GM23248 (cell line): ENCODE data around the gene ARHGAP25.

ENCODE experiments used
- EZH2 ChIP-seq: fragments of 200-600 bp; sonication (generic); IDR thresholded peaks from 2 replicates; pipeline ENCODE4 v1.6.1; 2018; ENCODE audit warnings: antibody characterized with exemption, mild to moderate bottlenecking; ENCODE audit not compliant: insufficient read depth, poor library complexity, severe bottlenecking
- EZH2phosphoT487 ChIP-seq: fragments of 200-600 bp; sonication (generic); IDR thresholded peaks from 2 replicates; pipeline ENCODE4 v1.6.1; 2018; ENCODE audit warnings: antibody characterized with exemption, moderate library complexity, mild to moderate bottlenecking, low read depth; ENCODE audit not compliant: insufficient read depth

DNA sequence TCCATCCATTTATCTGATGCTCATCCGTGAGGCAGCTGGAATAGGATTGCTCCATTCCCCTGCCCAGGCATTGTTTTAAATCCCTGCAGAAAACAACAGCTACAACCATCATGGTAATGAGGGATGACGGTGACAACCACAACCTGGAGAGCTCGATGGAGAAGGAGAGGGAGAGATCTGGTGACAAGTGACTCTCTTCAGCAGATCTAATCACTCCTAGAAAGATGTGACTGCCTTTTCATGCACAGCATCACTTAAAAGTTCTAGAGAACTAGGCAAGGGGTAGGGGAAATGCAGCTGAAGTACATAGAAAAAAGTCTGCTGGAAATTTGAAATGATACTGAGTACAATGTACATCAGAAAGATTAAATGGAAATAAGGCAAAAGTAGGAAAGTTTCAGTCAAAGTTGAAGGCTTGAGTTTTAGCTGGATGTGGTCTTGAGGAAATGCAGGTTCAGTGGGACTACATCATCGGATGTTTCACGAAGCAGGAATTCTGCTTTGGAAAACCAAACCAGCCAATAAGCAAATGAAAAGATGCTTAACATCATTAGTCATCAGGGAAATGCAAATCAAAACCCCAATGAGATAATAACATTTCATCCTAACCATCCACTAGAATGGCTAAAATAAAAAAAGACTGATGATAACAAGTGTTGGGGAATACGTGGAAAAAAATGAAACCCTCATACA lies 6.8 kb upstream of the ARHGAP25 start:
- no peak for TF ChIP-seq EZH2phosphoT487
- no peak for TF ChIP-seq EZH2
